ENCODE data around the gene ENPP7.

The ENPP7 gene

GRCh38 chr17:79704691-79705090 lies 26.1 kb upstream of the ENPP7 start:
- no peak for DNase-seq (ENCODE audit: low spot score)

GRCh38 chr17:79705674-79706073 lies 25.1 kb upstream of the ENPP7 start:
- DNase-seq (ENCODE audit: low spot score), result no peak

GRCh38 chr17:79706931-79707850 lies 23.6 kb upstream of the ENPP7 start:
- DNase-seq (ENCODE audit: low spot score), result no peak

GRCh38 chr17:79707931-79708891 lies 22.5 kb upstream of the ENPP7 start:
- peak; percentile 42 for DNase-seq (ENCODE audit: low spot score)

- DNase-seq (ENCODE audit: low spot score), result no peak
Measured at GRCh38 chr17:79711715-79712305, 18.9 kb upstream of the ENPP7 start.

- DNase-seq (ENCODE audit: low spot score), result no peak
Measured at GRCh38 chr17:79713391-79713790, 17.4 kb upstream of the ENPP7 start.

- no peak for DNase-seq (ENCODE audit: low spot score)
Measured at GRCh38 chr17:79714176-79715097, 16.3 kb upstream of the ENPP7 start.

- DNase-seq (ENCODE audit: low spot score), result no peak
Measured at GRCh38 chr17:79715098-79715942, 15.4 kb upstream of the ENPP7 start.

GRCh38 chr17:79715943-79716797 lies 14.6 kb upstream of the ENPP7 start:
- DNase-seq (ENCODE audit: low spot score), result no peak

- DNase-seq (ENCODE audit: low spot score), result no peak
Measured at GRCh38 chr17:79720705-79721292, 9.9 kb upstream of the ENPP7 start.

GRCh38 chr17:79721993-79722671 lies 8.6 kb upstream of the ENPP7 start:
- no peak for DNase-seq (ENCODE audit: low spot score)

- DNase-seq (ENCODE audit: low spot score), result no peak
Measured at GRCh38 chr17:79722787-79723186, 8.0 kb upstream of the ENPP7 start.

- DNase-seq (ENCODE audit: low spot score), result peak; percentile 85
Measured at GRCh38 chr17:79728169-79728907, 2.4 kb upstream of the ENPP7 start.

- DNase-seq (ENCODE audit: low spot score), result no peak
Measured at GRCh38 chr17:79728908-79729471, 1.8 kb upstream of the ENPP7 start.

GRCh38 chr17:79729761-79730160 lies 982 bp upstream of the ENPP7 start:
- DNase-seq (ENCODE audit: low spot score), result no peak

GRCh38 chr17:79730437-79730768 lies 340 bp upstream of the ENPP7 start:
- no peak for DNase-seq (ENCODE audit: low spot score)

GRCh38 chr17:79732254-79732653 lies 1.5 kb downstream of the ENPP7 start:
- DNase-seq (ENCODE audit: low spot score), result no peak

Measured in kidney capillary endothelial cell (primary cell).